Measurements from ENCODE around the gene HSD17B8.

DNA sequence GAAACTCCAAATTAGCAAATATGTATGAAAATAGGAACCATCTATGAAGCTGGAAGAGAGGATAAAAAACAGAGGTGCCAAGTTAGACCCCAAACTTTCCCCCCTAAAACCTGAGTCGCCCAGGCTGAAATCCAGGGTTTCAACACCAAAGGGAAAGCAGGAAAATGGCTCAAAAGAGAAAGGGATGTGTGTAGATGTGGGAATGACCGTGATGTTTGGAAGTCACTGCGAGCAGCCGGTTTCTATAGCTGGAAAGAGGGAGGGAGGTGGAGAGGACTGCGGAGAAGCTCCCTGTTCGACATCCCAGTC lies 8.4 kb downstream of the HSD17B8 start:
- TF ChIP-seq GATA2 (IDR thresholded peaks at IDR 0.05; ENCODE audit: low read depth, low read length) (no peak), GATA3 (IDR thresholded peaks at IDR 0.05; ENCODE audit: low read depth, low read length) (no peak)

All from SH-SY5Y (cell line).